ENCODE results near the gene PPM1M.
A peak's percentile ranks its signal among the peaks of the same experiment; 100 is the strongest.

PPM1M gene, protein sequence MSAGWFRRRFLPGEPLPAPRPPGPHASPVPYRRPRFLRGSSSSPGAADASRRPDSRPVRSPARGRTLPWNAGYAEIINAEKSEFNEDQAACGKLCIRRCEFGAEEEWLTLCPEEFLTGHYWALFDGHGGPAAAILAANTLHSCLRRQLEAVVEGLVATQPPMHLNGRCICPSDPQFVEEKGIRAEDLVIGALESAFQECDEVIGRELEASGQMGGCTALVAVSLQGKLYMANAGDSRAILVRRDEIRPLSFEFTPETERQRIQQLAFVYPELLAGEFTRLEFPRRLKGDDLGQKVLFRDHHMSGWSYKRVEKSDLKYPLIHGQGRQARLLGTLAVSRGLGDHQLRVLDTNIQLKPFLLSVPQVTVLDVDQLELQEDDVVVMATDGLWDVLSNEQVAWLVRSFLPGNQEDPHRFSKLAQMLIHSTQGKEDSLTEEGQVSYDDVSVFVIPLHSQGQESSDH

DNA sequence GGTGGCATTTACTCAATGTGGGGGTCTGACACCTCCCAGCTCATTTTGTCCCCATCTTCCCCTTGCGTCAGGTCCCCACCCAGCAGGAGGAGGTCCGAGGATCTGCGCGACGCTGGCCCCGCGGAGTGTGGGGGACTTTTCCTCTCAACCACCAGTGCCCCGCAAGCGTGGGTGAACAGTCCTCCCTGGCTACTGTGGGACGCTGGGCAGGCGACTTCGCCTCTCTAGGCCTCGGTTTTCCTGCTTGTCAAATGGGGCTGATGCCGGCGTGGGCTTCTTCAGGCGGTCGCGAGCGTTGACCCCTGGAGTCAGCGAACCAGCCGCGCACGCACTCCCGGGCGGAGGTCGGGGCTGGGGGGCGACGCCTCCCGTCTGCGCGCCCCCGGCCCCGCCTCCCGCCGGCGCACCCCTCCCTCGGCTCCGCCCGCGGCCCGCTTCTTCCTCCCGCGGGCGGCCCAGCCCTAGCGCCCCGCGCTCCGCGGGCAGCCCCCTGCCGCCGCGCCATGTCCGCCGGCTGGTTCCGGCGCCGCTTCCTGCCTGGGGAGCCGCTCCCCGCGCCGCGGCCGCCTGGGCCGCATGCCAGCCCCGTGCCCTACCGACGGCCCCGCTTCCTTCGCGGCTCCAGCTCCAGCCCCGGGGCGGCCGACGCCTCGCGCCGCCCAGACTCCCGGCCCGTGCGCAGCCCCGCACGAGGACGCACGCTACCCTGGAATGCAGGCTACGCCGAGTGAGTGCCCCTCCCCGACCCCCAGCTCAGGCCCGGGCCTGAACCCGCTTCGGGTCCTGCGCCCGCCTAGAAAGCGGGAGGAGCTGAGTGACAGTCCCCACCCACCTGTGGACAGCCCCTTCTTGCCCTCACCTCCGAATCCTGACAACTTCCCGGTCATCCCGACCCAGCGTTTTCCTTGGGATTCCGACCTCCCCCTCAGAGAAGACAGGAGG lies at the start of gene PPM1M:
PPM1M (plus strand) TSS at position 438 of the 942 bp plus-strand sequence; CDS start at position 504, 66 bp downstream.
- DNase-seq (ENCODE audit: low read depth), result peak; percentile 75

DNA sequence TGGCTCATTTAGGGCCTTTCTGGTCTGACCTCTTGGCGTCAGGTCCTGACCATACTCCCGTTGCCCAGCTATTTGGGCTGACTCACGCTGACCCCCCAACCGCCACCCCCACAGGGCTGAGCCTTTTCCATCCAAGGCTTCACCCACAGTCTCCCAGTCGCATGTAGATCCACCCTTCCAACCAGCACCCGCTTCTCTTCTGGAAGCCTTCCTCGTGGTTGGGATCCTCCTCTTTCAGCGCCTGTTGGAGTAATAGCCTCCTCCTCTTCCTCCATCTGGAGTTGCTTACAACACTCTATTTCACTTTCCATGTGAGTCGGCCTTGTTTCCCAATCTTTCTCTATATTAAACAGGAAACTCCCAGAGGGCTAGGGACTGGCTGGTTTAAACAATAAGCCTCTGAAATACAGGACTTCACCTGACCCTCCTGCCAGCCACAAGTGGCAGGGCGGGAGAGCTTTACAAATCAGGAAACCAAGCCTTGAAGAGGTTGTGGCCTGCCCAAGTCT lies 49.7 kb upstream of the PPM1M start:
- DNase-seq (ENCODE audit: low read depth), result peak; percentile 55

DNA sequence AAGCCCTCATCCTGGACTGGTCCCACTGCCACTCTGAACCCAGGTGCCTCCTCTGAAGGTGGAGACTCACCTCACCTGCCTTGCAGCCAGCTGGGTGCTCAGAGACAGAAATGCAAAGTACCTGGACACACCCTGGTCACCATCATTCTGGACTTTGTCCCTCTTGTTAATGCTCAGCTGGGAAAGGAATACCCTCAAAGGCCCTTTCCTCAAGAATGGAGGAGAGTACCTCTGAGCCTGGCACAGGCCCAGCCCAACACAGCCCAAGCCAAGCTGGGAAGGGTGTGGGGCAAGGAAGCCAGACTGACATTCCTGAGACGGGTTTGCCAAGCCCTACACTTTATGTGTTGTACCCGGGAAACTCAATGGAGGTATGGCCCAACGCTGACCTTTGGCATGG lies 48.6 kb upstream of the PPM1M start:
- DNase-seq (ENCODE audit: low read depth), result no peak

DNA sequence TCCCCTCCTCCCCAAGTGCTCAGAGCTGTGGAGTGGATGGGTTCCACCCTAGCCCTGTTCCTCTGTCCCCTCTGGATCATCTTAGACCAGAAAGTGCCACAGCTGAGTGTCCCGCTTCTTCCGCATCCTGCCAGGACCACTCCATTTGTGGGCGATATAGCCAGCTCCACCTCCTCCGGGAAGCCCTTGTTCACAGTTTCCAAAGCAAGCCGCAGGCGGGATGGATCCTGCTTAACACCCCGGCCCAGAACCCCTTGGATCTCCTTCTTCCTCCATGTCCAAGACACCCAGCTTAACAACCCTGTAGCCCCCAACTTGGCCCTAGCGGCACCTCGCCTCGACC lies 48.1 kb upstream of the PPM1M start:
- no peak for DNase-seq (ENCODE audit: low read depth)

DNA sequence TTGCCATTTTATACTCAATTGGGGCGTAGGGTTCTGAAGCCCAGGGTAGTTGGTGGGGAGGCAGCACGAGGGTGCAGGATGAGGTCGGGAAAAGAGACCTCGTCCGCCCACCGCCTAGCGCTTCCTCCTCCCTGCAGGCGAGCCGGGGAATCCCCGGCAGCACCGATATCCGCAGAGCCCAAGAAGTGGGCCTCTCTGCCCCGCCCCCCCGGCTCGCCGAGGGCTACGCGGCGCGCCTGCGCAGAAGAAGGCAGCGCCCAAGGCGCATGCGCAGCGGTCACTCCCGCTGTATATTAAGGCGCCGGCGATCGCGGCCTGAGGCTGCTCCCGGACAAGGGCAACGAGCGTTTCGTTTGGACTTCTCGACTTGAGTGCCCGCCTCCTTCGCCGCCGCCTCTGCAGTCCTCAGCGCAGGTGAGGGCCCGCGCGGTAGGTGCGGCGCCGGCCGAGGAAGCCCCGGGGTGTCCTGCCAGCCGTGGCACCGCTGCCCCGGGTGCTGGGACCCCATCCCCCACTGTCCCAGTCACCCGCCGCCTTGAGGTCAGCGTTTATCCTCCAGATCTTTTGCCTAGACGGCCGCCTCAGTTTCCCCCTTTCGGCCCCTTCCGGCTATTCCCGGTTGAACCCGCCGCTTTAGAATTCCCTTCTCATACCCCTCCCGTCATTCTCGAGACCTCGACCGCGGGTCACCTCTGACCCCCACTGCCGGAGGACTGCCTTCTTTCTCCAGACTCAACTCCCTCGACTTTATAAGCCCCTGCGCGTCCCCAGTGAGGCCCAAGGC lies 47.5 kb upstream of the PPM1M start, which contains the start of gene ALAS1:
ALAS1 (plus strand) TSS at position 319 of the 784 bp plus-strand sequence. CDS start 1,082 bp downstream, outside the sequence.
- DNase-seq (ENCODE audit: low read depth), result peak; percentile 91

DNA sequence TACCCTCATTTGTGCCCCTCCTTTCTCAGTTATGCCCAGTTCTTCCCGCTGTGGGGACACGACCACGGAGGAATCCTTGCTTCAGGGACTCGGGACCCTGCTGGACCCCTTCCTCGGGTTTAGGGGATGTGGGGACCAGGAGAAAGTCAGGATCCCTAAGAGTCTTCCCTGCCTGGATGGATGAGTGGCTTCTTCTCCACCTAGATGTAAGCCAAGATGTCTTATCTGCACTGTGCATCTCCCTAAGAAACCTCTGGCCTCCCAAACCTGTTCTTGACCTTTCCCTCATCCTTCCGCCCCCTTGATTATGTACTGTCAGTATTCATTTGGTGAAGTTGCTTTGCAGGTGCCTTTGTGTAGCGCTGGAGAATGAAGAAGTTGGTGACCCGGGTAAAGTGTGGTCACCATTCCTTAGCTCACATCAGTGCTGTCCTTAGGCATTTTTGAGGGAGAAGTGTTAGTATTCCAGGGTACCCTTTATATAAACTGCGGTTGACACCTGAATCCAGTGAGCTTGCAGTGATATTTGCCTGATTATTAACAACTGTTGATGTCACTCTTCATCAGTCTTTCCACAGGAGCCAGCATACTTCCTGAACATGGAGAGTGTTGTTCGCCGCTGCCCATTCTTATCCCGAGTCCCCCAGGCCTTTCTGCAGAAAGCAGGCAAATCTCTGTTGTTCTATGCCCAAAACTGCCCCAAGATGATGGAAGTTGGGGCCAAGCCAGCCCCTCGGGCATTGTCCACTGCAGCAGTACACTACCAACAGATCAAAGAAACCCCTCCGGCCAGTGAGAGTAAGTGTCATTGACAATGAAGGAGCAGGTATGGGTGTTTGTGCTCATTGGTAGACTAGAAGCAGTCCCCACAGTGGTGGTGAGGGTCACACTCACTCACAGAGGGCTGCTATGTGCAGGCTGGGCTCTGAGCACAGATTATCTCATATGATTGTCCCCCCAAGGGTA lies 46.6 kb upstream of the PPM1M start:
- no peak for DNase-seq (ENCODE audit: low read depth)

DNA sequence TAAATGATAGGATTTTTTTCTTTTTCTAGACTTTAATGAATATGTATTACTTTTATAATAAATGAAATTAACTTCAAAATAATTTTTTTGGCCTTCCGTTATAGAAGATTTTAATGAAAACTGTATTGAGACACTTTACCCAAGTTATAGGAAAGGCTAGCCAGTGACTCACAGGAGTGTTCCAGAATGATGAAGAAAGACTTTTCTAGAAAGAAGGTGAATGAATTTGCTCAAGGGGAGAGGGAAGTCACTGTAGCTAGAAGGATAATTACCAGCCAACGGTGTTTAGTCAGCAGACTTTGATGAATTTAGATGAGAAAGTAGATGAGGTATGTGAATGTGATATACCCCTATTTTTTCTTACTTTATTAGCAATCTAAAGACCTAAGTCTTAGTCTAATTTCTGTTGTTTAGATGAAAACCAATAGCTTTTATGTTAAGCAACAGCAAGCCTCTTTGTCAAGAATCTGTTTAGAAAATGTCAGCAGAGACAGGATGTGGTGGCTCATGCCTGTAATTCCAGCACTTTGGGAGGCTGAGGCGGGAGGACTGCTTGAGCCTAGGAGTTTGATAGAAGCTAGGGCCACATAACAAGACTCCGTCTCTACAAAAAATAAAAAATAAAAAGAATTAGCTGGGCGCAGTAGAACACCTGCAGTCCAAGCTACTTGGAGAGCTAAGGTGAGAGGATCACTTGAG lies 44.4 kb upstream of the PPM1M start:
- DNase-seq (ENCODE audit: low read depth), result peak; percentile 50

DNA sequence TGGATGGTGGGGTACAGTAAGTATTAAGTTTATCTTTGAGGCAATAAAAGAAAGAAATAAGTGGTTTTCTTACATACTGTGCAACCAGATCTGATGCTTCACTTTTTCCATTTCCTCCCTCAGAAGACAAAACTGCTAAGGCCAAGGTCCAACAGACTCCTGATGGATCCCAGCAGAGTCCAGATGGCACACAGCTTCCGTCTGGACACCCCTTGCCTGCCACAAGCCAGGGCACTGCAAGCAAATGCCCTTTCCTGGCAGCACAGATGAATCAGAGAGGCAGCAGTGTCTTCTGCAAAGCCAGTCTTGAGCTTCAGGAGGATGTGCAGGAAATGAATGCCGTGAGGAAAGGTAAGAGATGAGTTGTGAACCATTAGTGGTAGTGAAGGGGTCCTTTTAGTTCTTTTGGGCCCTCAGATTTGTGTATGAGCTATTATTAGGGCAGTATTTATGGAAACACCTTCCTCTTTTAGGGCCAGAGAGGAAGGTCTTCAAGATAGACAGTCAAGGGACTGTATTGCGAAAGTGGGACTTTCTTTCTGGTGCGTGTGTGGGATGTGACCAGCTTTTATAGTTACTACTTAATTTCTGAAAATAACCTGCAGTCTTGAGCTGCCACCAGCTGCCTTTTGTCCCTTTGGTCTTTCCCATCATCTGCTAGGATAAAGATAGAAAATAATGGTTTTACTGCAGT lies 43.0 kb upstream of the PPM1M start:
- no peak for DNase-seq (ENCODE audit: low read depth)

DNA sequence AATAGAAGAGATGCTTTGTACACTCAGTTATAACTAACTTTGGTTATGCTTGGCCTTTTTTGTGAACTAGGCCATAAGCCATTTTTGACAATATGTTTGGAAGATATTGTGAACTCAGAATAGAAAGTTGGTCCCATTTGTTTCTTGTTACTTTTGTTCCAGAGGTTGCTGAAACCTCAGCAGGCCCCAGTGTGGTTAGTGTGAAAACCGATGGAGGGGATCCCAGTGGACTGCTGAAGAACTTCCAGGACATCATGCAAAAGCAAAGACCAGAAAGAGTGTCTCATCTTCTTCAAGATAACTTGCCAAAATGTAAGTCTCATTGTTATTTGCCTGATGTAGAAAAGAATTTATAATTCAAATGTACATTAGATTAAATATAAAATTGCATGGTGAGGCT lies 41.9 kb upstream of the PPM1M start:
- no peak for DNase-seq (ENCODE audit: low read depth)

DNA sequence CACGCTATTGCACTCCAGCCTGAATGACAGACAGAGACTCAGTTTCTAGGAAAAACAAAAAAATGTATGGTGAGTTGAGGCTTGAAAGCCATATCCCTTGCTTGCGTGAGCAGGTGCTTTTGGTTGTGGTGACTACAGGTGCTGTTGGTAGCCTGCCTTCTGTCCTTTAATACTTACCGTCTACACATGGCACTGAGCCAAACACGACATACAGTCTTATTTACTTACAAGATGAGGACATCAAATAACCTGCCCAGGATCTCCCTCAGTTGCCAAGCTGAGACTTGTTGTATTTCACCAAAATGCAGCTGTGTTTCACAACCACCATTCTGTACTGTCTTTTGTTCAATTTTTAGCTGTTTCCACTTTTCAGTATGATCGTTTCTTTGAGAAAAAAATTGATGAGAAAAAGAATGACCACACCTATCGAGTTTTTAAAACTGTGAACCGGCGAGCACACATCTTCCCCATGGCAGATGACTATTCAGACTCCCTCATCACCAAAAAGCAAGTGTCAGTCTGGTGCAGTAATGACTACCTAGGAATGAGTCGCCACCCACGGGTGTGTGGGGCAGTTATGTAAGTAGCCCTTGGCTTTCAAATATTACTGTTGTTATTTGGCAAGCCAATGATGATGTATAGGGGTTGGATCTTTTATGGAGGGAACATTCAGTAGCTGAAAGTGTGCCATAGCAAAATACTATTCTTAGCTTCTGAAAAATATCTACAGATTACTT lies 41.1 kb upstream of the PPM1M start:
- no peak for DNase-seq (ENCODE audit: low read depth)

DNA sequence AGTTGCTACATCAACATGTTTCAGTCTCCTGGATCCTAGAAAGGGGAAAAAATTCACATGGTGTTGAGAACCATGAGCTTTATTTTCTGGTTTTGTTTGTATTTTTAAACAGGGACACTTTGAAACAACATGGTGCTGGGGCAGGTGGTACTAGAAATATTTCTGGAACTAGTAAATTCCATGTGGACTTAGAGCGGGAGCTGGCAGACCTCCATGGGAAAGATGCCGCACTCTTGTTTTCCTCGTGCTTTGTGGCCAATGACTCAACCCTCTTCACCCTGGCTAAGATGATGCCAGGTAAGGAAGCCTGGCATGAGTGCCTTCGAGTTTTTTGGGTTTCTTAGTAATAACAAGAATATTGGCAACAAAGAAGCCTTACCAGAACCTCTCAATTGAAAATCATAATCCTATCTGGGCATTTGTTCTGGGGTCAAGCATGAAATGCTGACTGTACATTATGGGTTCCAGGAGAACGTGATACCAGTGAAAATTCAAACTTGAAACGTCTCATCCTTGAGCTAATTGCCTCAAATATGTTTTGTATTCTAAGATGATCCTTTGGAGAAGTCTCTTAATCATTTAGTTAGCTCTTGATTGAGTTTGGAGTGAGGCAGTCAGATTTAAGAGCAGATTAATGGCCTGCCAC lies 39.7 kb upstream of the PPM1M start:
- no peak for DNase-seq (ENCODE audit: low read depth)

DNA sequence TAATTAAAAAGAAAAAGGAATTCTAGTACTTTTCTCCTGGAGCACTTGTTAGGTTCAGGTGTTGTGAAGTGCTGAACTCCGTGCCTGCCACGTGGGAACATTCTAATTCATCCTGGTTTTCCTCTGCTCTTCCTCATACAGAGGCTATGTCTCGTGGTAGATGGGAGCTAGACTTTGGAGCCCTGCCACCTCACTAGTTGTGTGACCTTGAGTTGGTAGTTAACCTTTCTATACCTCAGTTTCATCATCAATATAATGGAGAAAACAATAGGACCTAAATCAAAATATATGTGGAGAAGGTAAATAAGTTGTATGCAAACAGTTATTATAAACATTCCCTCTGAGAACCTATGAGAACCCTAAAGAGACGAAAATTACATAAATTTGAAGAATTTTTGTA lies 37.0 kb upstream of the PPM1M start:
- no peak for DNase-seq (ENCODE audit: low read depth)

DNA sequence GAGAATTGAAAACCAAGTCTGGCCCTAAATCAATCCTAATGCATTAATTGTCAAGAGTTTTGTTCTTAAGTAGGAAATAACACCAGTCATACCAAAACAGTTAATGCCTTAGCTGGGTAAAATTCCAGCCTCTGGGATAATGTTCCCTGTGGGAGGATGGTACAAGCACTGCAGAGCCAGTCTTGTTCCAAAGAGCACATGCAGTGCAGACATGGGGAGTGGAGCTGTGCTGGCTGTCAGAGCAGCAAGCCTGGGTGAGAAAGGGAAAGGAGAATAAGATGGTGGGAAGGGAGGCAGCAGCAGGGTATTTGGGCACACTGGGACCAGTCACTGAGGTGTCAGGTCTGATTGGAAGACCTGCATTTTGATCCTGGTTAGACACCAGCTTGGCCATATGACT lies 35.5 kb upstream of the PPM1M start:
- no peak for DNase-seq (ENCODE audit: low read depth)

DNA sequence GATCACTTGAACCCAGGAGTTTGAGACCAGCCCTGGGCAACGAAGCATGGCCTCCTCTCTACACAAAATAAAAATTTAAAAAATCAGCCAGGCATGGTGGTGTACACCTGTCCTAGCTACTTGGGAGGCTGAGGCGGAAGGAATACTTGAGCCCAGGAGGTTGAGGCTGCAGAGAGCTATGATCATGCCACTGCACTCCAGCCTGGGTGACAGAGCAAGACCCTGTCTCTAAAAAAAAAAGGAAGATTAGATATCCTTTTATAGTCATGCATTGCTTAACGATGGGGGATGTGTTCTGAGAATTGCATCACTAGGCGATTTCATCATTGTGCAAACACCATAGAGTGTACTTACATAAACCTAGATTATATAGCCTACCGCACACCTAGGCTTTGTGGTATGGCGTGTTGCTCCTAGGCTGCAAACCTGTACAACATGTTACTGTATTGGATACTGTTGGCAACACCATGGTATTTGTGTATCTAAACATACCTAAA lies 35.0 kb upstream of the PPM1M start:
- DNase-seq (ENCODE audit: low read depth), result peak; percentile 31

DNA sequence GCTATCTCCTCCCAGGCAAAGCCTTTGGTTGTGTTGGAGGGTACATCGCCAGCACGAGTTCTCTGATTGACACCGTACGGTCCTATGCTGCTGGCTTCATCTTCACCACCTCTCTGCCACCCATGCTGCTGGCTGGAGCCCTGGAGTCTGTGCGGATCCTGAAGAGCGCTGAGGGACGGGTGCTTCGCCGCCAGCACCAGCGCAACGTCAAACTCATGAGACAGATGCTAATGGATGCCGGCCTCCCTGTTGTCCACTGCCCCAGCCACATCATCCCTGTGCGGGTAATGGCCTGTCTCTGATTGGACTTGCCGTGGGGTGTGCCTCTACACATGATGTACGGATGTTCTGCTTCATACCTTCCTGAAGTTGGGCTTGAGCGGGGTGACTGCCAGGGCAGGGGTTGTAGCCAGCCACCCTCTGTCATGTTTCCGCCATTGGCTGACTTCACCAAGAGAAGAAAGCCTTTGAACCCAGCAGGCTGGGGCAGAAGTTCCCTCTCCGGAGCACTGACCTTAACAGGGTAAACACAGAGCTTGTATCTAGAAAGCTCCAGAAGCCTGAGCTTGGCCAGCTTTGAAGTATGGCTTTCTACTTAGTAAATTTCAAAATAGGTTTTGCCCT lies 34.2 kb upstream of the PPM1M start:
- no peak for DNase-seq (ENCODE audit: low read depth)

DNA sequence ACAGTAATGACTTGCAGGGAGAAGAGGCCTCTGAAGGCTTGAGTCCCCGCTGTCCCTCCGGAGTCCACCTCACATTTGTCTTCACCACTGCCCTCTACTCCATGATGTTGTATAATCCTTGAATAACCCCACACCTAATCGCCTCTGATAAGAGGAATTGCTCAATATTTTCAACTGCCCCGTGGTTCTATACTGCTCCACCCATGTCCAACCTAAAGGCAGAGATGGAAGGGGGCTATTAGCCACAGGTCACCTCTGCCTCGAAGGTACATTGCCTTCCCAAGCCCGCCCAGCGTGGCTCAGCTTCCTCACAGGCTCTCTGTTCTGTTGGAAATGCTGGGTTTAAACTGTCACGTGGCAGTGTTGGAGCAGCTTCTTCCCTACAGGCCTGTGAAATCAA lies 32.6 kb upstream of the PPM1M start:
- DNase-seq (ENCODE audit: low read depth), result no peak

DNA sequence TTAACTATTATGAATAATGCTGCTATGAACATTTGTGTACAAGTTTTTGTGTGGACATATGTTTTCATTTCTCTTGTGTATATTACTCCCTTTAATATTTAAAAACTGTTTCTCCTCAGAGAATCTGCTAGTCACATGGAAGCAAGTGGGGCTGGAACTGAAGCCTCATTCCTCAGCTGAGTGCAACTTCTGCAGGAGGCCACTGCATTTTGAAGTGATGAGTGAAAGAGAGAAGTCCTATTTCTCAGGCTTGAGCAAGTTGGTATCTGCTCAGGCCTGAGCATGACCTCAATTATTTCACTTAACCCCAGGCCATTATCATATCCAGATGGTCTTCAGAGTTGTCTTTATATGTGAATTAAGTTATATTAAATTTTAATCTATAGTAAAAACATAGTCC lies 31.7 kb upstream of the PPM1M start:
- no peak for DNase-seq (ENCODE audit: low read depth)

DNA sequence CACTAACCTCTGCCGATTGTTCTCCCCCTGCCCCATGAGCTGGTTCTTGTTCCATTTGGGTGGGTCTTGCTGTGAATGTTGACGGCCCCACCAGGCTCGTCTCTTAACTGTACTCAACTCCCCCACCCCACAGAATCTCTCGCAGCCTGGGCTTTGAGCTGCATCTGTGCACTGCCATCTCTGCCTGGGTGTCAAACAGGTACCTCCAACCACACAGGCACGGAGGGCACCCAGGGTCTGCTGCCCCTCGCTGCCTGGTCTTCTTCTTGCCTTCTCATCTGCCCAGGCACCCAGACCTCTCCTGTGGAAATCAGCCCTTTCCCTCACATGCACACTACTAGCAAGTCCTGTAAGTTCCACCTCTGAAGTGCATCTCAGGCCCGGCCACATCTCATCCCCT lies 30.2 kb upstream of the PPM1M start:
- DNase-seq (ENCODE audit: low read depth), result no peak

Data from EH (cell line).